Measurements from ENCODE around the gene PLEKHO1. TPM values are rescaled to one million over a fixed set of nuclear protein-coding genes. Genes with fewer than 3 reads are reported as not detected.

PLEKHO1 gene
- total RNA-seq, 4 donors from 2014 or later: 16.5 to 68.6 (median 32.8) TPM

- no peak for TF ChIP-seq CTCF (IDR thresholded peaks at IDR 0.05)
- no peak for DNase-seq (ENCODE audit: low spot score)
- no peak for ATAC-seq (ENCODE audit: low FRiP score)
Measured at GRCh38 chr1:150150133-150151021, 661 bp downstream of the PLEKHO1 start.

- TF ChIP-seq CTCF (IDR thresholded peaks at IDR 0.05): no peak
- DNase-seq (ENCODE audit: low spot score) (no peak), ATAC-seq (ENCODE audit: low FRiP score) (no peak)
Measured at GRCh38 chr1:150151291-150152181, 1.8 kb downstream of the PLEKHO1 start.

GRCh38 chr1:150152182-150152536 is 2.4 kb downstream of the PLEKHO1 start:
- TF ChIP-seq CTCF (IDR thresholded peaks at IDR 0.05): no peak
- no peak for ATAC-seq (ENCODE audit: low FRiP score)
- no peak for DNase-seq (ENCODE audit: low spot score)

- DNase-seq (ENCODE audit: low spot score) (no peak), ATAC-seq (ENCODE audit: low FRiP score) (no peak)
- TF ChIP-seq CTCF (IDR thresholded peaks at IDR 0.05): no peak
Measured at GRCh38 chr1:150152772-150153456, 3.2 kb downstream of the PLEKHO1 start.

GRCh38 chr1:150154143-150154542 is 4.4 kb downstream of the PLEKHO1 start:
- TF ChIP-seq CTCF (IDR thresholded peaks at IDR 0.05): no peak
- no peak for DNase-seq (ENCODE audit: low spot score)
- ATAC-seq (ENCODE audit: low FRiP score): no peak

- TF ChIP-seq CTCF (IDR thresholded peaks at IDR 0.05): no peak
- DNase-seq (ENCODE audit: low spot score) (no peak), ATAC-seq (ENCODE audit: low FRiP score) (no peak)
Measured at GRCh38 chr1:150155413-150156071, 5.8 kb downstream of the PLEKHO1 start.

All from omental fat pad (tissue), 4 donors.